Natural killer cell (primary cell): ENCODE data around the gene SERPINE3. TPM values are rescaled to one million over a fixed set of nuclear protein-coding genes. Genes with fewer than 3 reads are reported as not detected.

ENCODE experiments used
- ATAC-seq, 3 donors: fragments of 150-1000 bp in 2 of 3; fragments of 200-7000 bp in 1 of 3; cut with Tn5 transposase; 1 replicate in 1 of 3; 2 replicates in 2 of 3; pipeline ENCODE4 v1.10.0; 2021; ENCODE audit warnings: mild to moderate bottlenecking in 2 of 3, moderate library complexity in 2 of 3
- DNase-seq, 2 donors: peaks; one replicate each; pipeline versions ENCODE4 v3.0.0 to v3.0.0-alpha.2; 2013 to 2021; ENCODE audit warnings: mixed read lengths in 1 of 2
- H3K27ac ChIP-seq: one replicate; pipeline ENCODE4 v1.5.1; 2013; ENCODE audit warnings: mild to moderate bottlenecking, low read length
- H3K27me3 ChIP-seq: one replicate; pipeline ENCODE4 v1.6.1; 2013; ENCODE audit warnings: low read length; ENCODE audit not compliant: control insufficient read depth, insufficient read depth
- H3K36me3 ChIP-seq: one replicate; pipeline ENCODE4 v1.6.1; 2013; ENCODE audit warnings: low read length; ENCODE audit not compliant: control insufficient read depth, insufficient read depth
- H3K4me1 ChIP-seq: one replicate; pipeline ENCODE4 v1.6.1; 2013; ENCODE audit warnings: low read length; ENCODE audit not compliant: control insufficient read depth, insufficient read depth
- H3K4me3 ChIP-seq: one replicate; pipeline ENCODE4 v1.5.1; 2013; ENCODE audit warnings: low read length
- H3K9me3 ChIP-seq: one replicate; pipeline ENCODE4 v1.6.1; 2013; ENCODE audit warnings: low read length; ENCODE audit not compliant: control insufficient read depth, insufficient read depth
- H3K27ac Mint-ChIP-seq, 2 donors: one replicate each; pipeline ENCODE4 v1.8.0; 2022; ENCODE audit warnings: mild to moderate bottlenecking in 2 of 2, mixed read lengths in 2 of 2, moderate library complexity in 1 of 2
- H3K27me3 Mint-ChIP-seq, 2 donors: one replicate each; pipeline ENCODE4 v1.8.0; 2022; ENCODE audit warnings: low read depth in 2 of 2, mixed read lengths in 2 of 2
- H3K36me3 Mint-ChIP-seq: one replicate; pipeline ENCODE4 v1.8.0; 2022; ENCODE audit warnings: mixed read lengths
- H3K4me1 Mint-ChIP-seq, 2 donors: one replicate each; pipeline ENCODE4 v1.8.0; 2022; ENCODE audit warnings: mixed read lengths in 2 of 2
- H3K4me3 Mint-ChIP-seq: one replicate; pipeline ENCODE4 v1.8.0; 2022; ENCODE audit warnings: mild to moderate bottlenecking, moderate library complexity, mixed read lengths
- H3K9me3 Mint-ChIP-seq, 2 donors: one replicate each; pipeline ENCODE4 v1.8.0; 2022; ENCODE audit warnings: mixed read lengths in 2 of 2
- CTCF ChIP-seq: fragments of 200-600 bp; IDR thresholded peaks from one replicate; pipeline ENCODE4 v1.8.0; 2022; ENCODE audit warnings: antibody characterized with exemption
- WGBS: methylation state at CpG from one replicate; pipeline ENCODE4 v1.1.7; 2013; ENCODE audit warnings: missing lambda C conversion rate; ENCODE audit not compliant: insufficient coverage; 5-methylcytosine and 5-hydroxymethylcytosine counted together
- intact Hi-C: fragments of 100-400 bp; cut with micrococcal nuclease; formaldehyde crosslinking; loops from one replicate; pipeline ENCODE4 v1.14.2; 2022
- total RNA-seq, 4 donors: library from RNA; stranded (reverse); fragments of 120-200 nt in 1 of 4; gene quantifications; one replicate each; pipeline versions ENCODE4 v1.2.3 to v1.2.4, GENCODE V29; 2013 to 2022

SERPINE3 gene
- total RNA-seq, 3 donors from 2014 or later (not counting 1 experiment from before 2014, with no cell fraction given), result not detected

- H3K4me1 ChIP-seq, result peaks cover 5% of the 10 kb centered on the region
- H3K4me1 Mint-ChIP-seq, result peaks cover 3 to 4% of the 10 kb centered on the region in 2 donors
- H3K9me3 ChIP-seq, result no peaks in the 10 kb centered on the region
- no peaks in the 10 kb centered on the region for H3K9me3 Mint-ChIP-seq
- H3K4me3 ChIP-seq, result no peak overlapping the region
- WGBS, result 93% methylated on average over 1 of the region's 6 CpGs
- no peak overlapping the region for H3K4me3 Mint-ChIP-seq
- H3K36me3 ChIP-seq, result no peaks in the 10 kb centered on the region
- ATAC-seq (no peak), DNase-seq (no peak)
- intact Hi-C loops, result no loop called here
- no peak overlapping the region for H3K27ac Mint-ChIP-seq
- no peaks in the 10 kb centered on the region for H3K36me3 Mint-ChIP-seq
- H3K27me3 ChIP-seq, result peaks cover 2% of the 10 kb centered on the region
- TF ChIP-seq CTCF, result no peak
- no peak overlapping the region for H3K27ac ChIP-seq
- H3K27me3 Mint-ChIP-seq, result peaks cover 0 to 2% of the 10 kb centered on the region in 2 donors
Measured at GRCh38 chr13:51325837-51326236, 13.7 kb upstream of the SERPINE3 start.

- intact Hi-C loops, result no loop called here
- DNase-seq (no peak), ATAC-seq (no peak)
- Mint-ChIP-seq H3K36me3 (no peaks in the 10 kb centered on the region), H3K9me3 (no peaks in the 10 kb centered on the region), H3K27ac (no peak overlapping the region), H3K4me3 (no peak overlapping the region), H3K4me1 (peaks cover 11 to 12% of the 10 kb centered on the region in 2 donors), H3K27me3 (peaks cover 4 to 11% of the 10 kb centered on the region in 2 donors)
- H3K4me3 ChIP-seq, result no peak overlapping the region
- no peak for TF ChIP-seq CTCF
- H3K27ac ChIP-seq, result no peak overlapping the region
- H3K4me1 ChIP-seq, result peaks cover 13% of the 10 kb centered on the region
- no peaks in the 10 kb centered on the region for H3K36me3 ChIP-seq
- 90% methylated on average over 1 of the region's 2 CpGs for WGBS
- H3K27me3 ChIP-seq, result peaks cover 2% of the 10 kb centered on the region
- no peaks in the 10 kb centered on the region for H3K9me3 ChIP-seq
Measured at GRCh38 chr13:51326777-51327176, 12.7 kb upstream of the SERPINE3 start.

GRCh38 chr13:51327961-51328360, 11.5 kb upstream of the SERPINE3 start:
- DNase-seq, result no peak
- intact Hi-C loops, result no loop called here
- H3K27me3 Mint-ChIP-seq, result peaks cover 4 to 11% of the 10 kb centered on the region in 2 donors
- Histone ChIP-seq H3K9me3 (no peaks in the 10 kb centered on the region), H3K4me1 (peaks cover 13% of the 10 kb centered on the region), H3K27ac (no peak overlapping the region), H3K27me3 (peaks cover 2% of the 10 kb centered on the region), H3K36me3 (no peaks in the 10 kb centered on the region), H3K4me3 (no peak overlapping the region)
- no peak for TF ChIP-seq CTCF
- H3K9me3 Mint-ChIP-seq, result no peaks in the 10 kb centered on the region
- H3K4me3 Mint-ChIP-seq, result no peak overlapping the region
- no peaks in the 10 kb centered on the region for H3K36me3 Mint-ChIP-seq
- 97% methylated on average over 2 of the region's 2 CpGs for WGBS
- no peak overlapping the region for H3K27ac Mint-ChIP-seq
- peaks cover 14 to 16% of the 10 kb centered on the region in 2 donors for H3K4me1 Mint-ChIP-seq
- ATAC-seq, result no peak

GRCh38 chr13:51328488-51328887, 11.0 kb upstream of the SERPINE3 start:
- Mint-ChIP-seq H3K27ac (no peak overlapping the region), H3K4me1 (peaks cover 17 to 19% of the 10 kb centered on the region in 2 donors), H3K27me3 (peaks cover 4 to 11% of the 10 kb centered on the region in 2 donors), H3K4me3 (no peak overlapping the region), H3K9me3 (no peaks in the 10 kb centered on the region), H3K36me3 (no peaks in the 10 kb centered on the region)
- no peak for DNase-seq
- H3K4me3 ChIP-seq, result no peak overlapping the region
- no peak for TF ChIP-seq CTCF
- H3K36me3 ChIP-seq, result no peaks in the 10 kb centered on the region
- intact Hi-C loops, result no loop called here
- peaks cover 13% of the 10 kb centered on the region for H3K4me1 ChIP-seq
- no peaks in the 10 kb centered on the region for H3K9me3 ChIP-seq
- peaks cover 2% of the 10 kb centered on the region for H3K27me3 ChIP-seq
- H3K27ac ChIP-seq, result no peak overlapping the region
- ATAC-seq, result no peak
- WGBS, result 85% methylated on average over 5 of the region's 6 CpGs
